Panc1 (cell line): Measurements from ENCODE around the gene MVD. TPM values are rescaled to one million over a fixed set of nuclear protein-coding genes. Genes with fewer than 3 reads are reported as not detected.

Experiments used
- ATAC-seq: fragments of 200-7000 bp; cut with Tn5 transposase; 2 replicates; pipeline ENCODE4 v1.9.1; 2020; ENCODE audit warnings: mild to moderate bottlenecking, moderate library complexity
- Bru-seq: library from RNA; stranded (reverse); fragments of 400-500 nt; gene quantifications from one replicate; lab custom pipeline; 2021; lab: Mats Ljungman, UMichigan
- BruChase-seq, 2 experiments: library from RNA; stranded (reverse); fragments of 400-500 nt; gene quantifications; one replicate each; lab custom pipeline; 2021; lab: Mats Ljungman, UMichigan
- BruUV-seq: library from RNA; stranded (reverse); fragments of 400-500 nt; replicated peaks from 2 replicates; lab custom pipeline; 2021; lab: Mats Ljungman, UMichigan
- CTCF ChIA-PET: fragments of 300-600 bp; sonication (Branson Sonifier 250); formaldehyde crosslinking; loops from one replicate; lab custom pipeline; 2022; ENCODE audit warnings: antibody characterized with exemption; lab: Charles Lee
- POLR2A ChIA-PET: fragments of 300-600 bp; sonication (Branson Sonifier 250); formaldehyde crosslinking; loops from one replicate; lab custom pipeline; 2022; ENCODE audit warnings: antibody characterized with exemption; lab: Charles Lee
- DNase-seq: peaks from one replicate; pipeline ENCODE4 v3.0.0-alpha.2; 2010; ENCODE audit warnings: low read depth, low spot score
- H3K27ac ChIP-seq: 2 replicates; pipeline ENCODE4 v1.5.1; 2011; ENCODE audit warnings: mild to moderate bottlenecking, low read length, inconsistent platforms
- H3K27me3 ChIP-seq: fragments of 200-500 bp; sonication (Bioruptor generic); 2 replicates; pipeline ENCODE4 v1.6.0; 2014; ENCODE audit warnings: low read length, inconsistent platforms; ENCODE audit not compliant: control insufficient read depth, insufficient read depth
- H3K36me3 ChIP-seq: fragments of 200-500 bp; sonication (Bioruptor generic); 2 replicates; pipeline ENCODE4 v1.5.1; 2014; ENCODE audit warnings: inconsistent platforms, mild to moderate bottlenecking, low read length, moderate library complexity; ENCODE audit not compliant: control insufficient read depth, insufficient read depth
- H3K4me1 ChIP-seq: 2 replicates; pipeline ENCODE4 v1.5.1; 2011; ENCODE audit warnings: inconsistent platforms, mild to moderate bottlenecking, low read length, moderate library complexity; ENCODE audit not compliant: control insufficient read depth, insufficient read depth
- H3K4me3 ChIP-seq, 2 experiments: 2 replicates each; pipeline ENCODE4 v1.5.1; 2011 to 2012; ENCODE audit warnings: low read depth in 2 of 2, low read length in 2 of 2, mild to moderate bottlenecking in 2 of 2, inconsistent platforms in 1 of 2, moderate library complexity in 1 of 2
- H3K9me3 ChIP-seq: fragments of 200-500 bp; sonication (Bioruptor generic); 2 replicates; pipeline ENCODE4 v1.5.1; 2014; ENCODE audit warnings: low read depth, mild to moderate bottlenecking, inconsistent platforms, low read length, moderate library complexity; ENCODE audit not compliant: control insufficient read depth, insufficient read depth
- POLR2AphosphoS5 ChIP-seq: IDR thresholded peaks from 2 replicates; pipeline ENCODE4 v1.6.1; 2012; ENCODE audit warnings: mild to moderate bottlenecking, low read depth, low read length, moderate library complexity
- SIN3A ChIP-seq: IDR thresholded peaks from 2 replicates; pipeline ENCODE4 v1.6.1; 2012; ENCODE audit warnings: low read depth, mild to moderate bottlenecking, low read length, moderate library complexity, borderline replicate concordance; ENCODE audit not compliant: insufficient read depth
- TCF7L2 ChIP-seq: IDR thresholded peaks from 2 replicates; pipeline ENCODE4 v1.6.1; 2011; ENCODE audit warnings: mild to moderate bottlenecking, low read depth, low read length, inconsistent platforms
- in situ Hi-C: cut with HindIII; loops from 2 replicates; pipeline ENCODE4 v1.10.0; 2016; ENCODE audit warnings: low sequenced_read_pairs, low pct_unique_long_range_greater_than_20kb
- intact Hi-C: fragments of 100-400 bp; cut with micrococcal nuclease; formaldehyde crosslinking; loops from one replicate; pipeline ENCODE4 v1.10.0; 2022; ENCODE audit not compliant: unreplicated experiment
- long read RNA-seq: library from polyadenylated mRNA; unstranded; transcript quantifications from one replicate; pipeline ENCODE4 v2.0.0, GENCODE V29; 2021; ENCODE audit not compliant: unreplicated experiment
- polyA plus RNA-seq: library from polyadenylated mRNA; unstranded; fragments of >200 nt; gene quantifications from one replicate; pipeline ENCODE4 v1.2.1, GENCODE V29; 2012; ENCODE audit warnings: missing spikeins; ENCODE audit not compliant: insufficient read length
- total RNA-seq: library from RNA; stranded (reverse); gene quantifications from one replicate; pipeline ENCODE4 v1.2.1, GENCODE V29; 2021; ENCODE audit not compliant: unreplicated experiment
- TF ChIP-seq, protein P1 (sequence below), 2 experiments: IDR thresholded peaks; 2 replicates each; pipeline ENCODE4 v1.6.1; 2011 to 2012; ENCODE audit warnings: low read depth in 2 of 2, control low read depth in 1 of 2, low read length in 1 of 2, mild to moderate bottlenecking in 1 of 2, moderate library complexity in 1 of 2; ENCODE audit not compliant: insufficient read depth in 1 of 2
- TF ChIP-seq, protein P2 (sequence below): fragments of 450-650 bp; IDR thresholded peaks from 2 replicates; pipeline ENCODE4 v1.5.1; 2017; ENCODE audit warnings: mild to moderate bottlenecking

Gene MVD, protein sequence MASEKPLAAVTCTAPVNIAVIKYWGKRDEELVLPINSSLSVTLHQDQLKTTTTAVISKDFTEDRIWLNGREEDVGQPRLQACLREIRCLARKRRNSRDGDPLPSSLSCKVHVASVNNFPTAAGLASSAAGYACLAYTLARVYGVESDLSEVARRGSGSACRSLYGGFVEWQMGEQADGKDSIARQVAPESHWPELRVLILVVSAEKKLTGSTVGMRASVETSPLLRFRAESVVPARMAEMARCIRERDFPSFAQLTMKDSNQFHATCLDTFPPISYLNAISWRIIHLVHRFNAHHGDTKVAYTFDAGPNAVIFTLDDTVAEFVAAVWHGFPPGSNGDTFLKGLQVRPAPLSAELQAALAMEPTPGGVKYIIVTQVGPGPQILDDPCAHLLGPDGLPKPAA
- total RNA-seq (96.8 TPM), Bru-seq, nascent RNA (percentile 68 among the genes with signal in this experiment), BruChase-seq, experiment 1, labeled RNA remaining after a 2-hour chase (percentile 89 among the genes with signal in this experiment), BruChase-seq, experiment 2, labeled RNA remaining after a 6-hour chase (percentile 78 among the genes with signal in this experiment)
- 84.8 TPM for polyA plus RNA-seq
- long read RNA-seq, transcript MVD-201 (10 exons, 1,823 nt), result major isoform, 106 of 167 reads
- long read RNA-seq, transcript MVD-209 (6 exons, 2,352 nt), result minor isoform, 5 of 167 reads
- long read RNA-seq, transcript MVD-202 (3 exons, 499 nt), result minor isoform, 7 of 167 reads
- long read RNA-seq, partial matches to known transcripts, result 21 of 167 reads
- long read RNA-seq, other reads (novel, unspliced or antisense), result 23 of 167 reads

DNA sequence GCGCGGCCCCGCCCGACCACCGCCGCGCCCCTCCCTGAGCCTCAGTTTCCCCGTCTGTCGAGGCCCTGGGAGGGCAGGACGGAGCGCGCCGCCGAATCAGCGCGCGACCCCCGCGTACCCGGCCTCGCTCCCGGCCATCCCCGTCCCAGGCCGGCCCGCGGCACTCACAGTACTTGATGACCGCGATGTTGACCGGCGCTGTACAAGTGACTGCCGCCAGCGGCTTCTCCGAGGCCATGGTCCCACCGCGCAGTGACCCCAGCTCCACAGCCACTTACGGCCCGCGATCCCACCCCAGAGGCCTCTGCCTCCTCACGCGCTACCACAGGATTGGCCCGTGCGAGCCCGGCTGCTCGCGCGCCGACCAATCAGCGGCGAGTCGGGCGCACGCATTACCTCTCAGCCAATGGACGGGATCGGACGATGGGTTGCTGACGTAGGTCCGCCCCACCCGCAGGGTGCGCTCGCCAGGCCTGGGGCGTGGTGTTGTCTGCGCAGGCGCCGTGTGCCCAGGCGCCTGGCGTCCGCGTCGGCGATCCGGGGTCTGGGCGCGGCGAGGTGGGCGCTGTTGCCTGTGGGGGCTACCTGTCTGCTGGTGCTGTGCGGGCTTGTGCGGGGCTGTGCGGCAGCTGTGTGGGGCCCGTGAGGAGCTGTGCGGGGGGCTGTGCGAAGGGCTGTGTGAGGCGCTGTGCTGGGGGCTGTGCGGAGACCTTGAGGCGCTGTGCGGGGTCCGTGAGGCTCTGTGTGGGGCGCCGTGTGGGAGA, at the start of gene MVD:
Gene MVD (minus strand): TSS at position 249 of the 764 bp plus-strand sequence. CDS start 11 bp downstream, at position 238.
- peaks cover 5% of the 10 kb centered on the region; the same call in 1 of the 2 replicates for H3K4me1 ChIP-seq
- intact Hi-C loops, result no loop called here
- peak within 1 kb of the TSS; percentile 71 to 85 for H3K4me3 ChIP-seq
- in situ Hi-C loops, result no loop called here
- BruUV-seq, result no TSS peak
- no peaks in the 10 kb centered on the region for H3K9me3 ChIP-seq
- POLR2A ChIA-PET, result no interaction called here
- peak within 1 kb of the TSS; percentile 77 for H3K27ac ChIP-seq
- no peaks in the 10 kb centered on the region for H3K27me3 ChIP-seq
- H3K36me3 ChIP-seq, result no peaks in the 10 kb centered on the region; the same call in 1 of the 2 replicates
- peak; percentile 61 for DNase-seq
- ATAC-seq, result peak; percentile 99
- TF ChIP-seq SIN3A, result peak; percentile 25; the same call in 1 of the 2 replicates
- TF ChIP-seq POLR2AphosphoS5, result peak; percentile 79
- TF ChIP-seq, protein P1, sequence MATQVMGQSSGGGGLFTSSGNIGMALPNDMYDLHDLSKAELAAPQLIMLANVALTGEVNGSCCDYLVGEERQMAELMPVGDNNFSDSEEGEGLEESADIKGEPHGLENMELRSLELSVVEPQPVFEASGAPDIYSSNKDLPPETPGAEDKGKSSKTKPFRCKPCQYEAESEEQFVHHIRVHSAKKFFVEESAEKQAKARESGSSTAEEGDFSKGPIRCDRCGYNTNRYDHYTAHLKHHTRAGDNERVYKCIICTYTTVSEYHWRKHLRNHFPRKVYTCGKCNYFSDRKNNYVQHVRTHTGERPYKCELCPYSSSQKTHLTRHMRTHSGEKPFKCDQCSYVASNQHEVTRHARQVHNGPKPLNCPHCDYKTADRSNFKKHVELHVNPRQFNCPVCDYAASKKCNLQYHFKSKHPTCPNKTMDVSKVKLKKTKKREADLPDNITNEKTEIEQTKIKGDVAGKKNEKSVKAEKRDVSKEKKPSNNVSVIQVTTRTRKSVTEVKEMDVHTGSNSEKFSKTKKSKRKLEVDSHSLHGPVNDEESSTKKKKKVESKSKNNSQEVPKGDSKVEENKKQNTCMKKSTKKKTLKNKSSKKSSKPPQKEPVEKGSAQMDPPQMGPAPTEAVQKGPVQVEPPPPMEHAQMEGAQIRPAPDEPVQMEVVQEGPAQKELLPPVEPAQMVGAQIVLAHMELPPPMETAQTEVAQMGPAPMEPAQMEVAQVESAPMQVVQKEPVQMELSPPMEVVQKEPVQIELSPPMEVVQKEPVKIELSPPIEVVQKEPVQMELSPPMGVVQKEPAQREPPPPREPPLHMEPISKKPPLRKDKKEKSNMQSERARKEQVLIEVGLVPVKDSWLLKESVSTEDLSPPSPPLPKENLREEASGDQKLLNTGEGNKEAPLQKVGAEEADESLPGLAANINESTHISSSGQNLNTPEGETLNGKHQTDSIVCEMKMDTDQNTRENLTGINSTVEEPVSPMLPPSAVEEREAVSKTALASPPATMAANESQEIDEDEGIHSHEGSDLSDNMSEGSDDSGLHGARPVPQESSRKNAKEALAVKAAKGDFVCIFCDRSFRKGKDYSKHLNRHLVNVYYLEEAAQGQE (IDR thresholded peaks at IDR 0.05; ENCODE audit: insufficient read depth in 1 of 2, low read depth in 2 of 2, low read length in 1 of 2), result no peak
- TF ChIP-seq, protein P2, sequence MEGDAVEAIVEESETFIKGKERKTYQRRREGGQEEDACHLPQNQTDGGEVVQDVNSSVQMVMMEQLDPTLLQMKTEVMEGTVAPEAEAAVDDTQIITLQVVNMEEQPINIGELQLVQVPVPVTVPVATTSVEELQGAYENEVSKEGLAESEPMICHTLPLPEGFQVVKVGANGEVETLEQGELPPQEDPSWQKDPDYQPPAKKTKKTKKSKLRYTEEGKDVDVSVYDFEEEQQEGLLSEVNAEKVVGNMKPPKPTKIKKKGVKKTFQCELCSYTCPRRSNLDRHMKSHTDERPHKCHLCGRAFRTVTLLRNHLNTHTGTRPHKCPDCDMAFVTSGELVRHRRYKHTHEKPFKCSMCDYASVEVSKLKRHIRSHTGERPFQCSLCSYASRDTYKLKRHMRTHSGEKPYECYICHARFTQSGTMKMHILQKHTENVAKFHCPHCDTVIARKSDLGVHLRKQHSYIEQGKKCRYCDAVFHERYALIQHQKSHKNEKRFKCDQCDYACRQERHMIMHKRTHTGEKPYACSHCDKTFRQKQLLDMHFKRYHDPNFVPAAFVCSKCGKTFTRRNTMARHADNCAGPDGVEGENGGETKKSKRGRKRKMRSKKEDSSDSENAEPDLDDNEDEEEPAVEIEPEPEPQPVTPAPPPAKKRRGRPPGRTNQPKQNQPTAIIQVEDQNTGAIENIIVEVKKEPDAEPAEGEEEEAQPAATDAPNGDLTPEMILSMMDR, result no peak
- no peak for TF ChIP-seq TCF7L2
- CTCF ChIA-PET, result no interaction called here

DNA sequence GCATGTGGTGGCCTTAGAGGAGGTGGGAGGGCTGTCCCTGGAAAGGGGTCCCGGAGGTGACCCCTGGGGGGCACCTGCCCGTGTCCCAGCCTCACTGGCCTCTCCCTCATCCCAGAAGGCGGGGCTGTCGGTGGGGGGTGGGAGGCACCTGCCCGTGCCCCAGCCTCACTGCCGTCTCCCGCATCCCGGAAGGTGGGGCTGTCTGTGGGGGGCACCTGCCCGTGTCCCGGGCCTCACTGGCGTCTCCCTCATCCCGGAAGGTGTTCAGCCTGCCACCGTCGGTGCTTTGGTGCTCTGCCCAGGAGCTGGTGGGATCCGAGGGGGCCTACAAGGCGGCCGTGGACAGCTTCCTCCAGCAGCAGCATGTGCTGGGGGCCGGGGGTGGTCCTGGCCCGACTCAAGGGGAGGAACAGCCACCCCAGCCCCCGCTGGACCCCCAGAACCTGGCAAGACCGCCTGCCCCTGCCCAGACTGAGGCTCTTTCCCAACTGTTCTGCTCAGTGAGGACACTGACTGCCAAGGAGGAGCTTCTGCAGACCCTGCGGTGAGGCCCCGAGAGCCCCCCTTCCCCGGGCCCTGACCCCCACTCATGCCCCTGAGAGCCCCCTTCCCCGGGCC, 49.6 kb upstream of the MVD start:
- BruUV-seq, result no TSS peak
- in situ Hi-C loops (no loop called here), intact Hi-C loops (no loop called here)
- H3K36me3 ChIP-seq, result no peaks in the 10 kb centered on the region
- ATAC-seq (peak; percentile 18), DNase-seq (no peak)
- no peaks in the 10 kb centered on the region for H3K9me3 ChIP-seq
- POLR2A ChIA-PET, result no interaction called here
- H3K4me1 ChIP-seq, result no peaks in the 10 kb centered on the region; the same call in 1 of the 2 replicates
- H3K27ac ChIP-seq, result no peak overlapping the region
- TF ChIP-seq, protein P2, result no peak
- TF ChIP-seq TCF7L2 (peak; percentile 22; the same call in 1 of the 2 replicates), POLR2AphosphoS5 (no peak), SIN3A (no peak)
- TF ChIP-seq, protein P1 (IDR thresholded peaks at IDR 0.05; ENCODE audit: insufficient read depth in 1 of 2, low read depth in 2 of 2, low read length in 1 of 2), result no peak
- H3K27me3 ChIP-seq, result no peaks in the 10 kb centered on the region
- CTCF ChIA-PET, result no interaction called here
- H3K4me3 ChIP-seq, result no peak overlapping the region
